Ascending aorta (tissue), 2 donors: ENCODE measurements around the gene SFXN2. TPM values are rescaled to one million over a fixed set of nuclear protein-coding genes. Genes with fewer than 3 reads are reported as not detected.
"Not testable (repeated sequence)": the region's sequence is repeated elsewhere in the genome, so short reads cannot be mapped to it uniquely, and the experiment has no call there.

Experiments
- DNase-seq, 2 donors: peaks; one replicate each; pipeline ENCODE4 v3.0.0-alpha.2; 2019; ENCODE audit warnings: low spot score in 2 of 2
- H3K27ac ChIP-seq, 2 donors: fragments of 200-600 bp; sonication (generic); one replicate each; pipeline ENCODE4 v1.5.1; 2016 to 2017; ENCODE audit warnings: mild to moderate bottlenecking in 1 of 2
- H3K27me3 ChIP-seq: fragments of 200-600 bp; sonication (generic); one replicate; pipeline ENCODE4 v1.5.1; 2017
- H3K36me3 ChIP-seq, 2 donors: fragments of 200-600 bp; sonication (generic); one replicate each; pipeline ENCODE4 v1.5.1; 2016
- H3K4me1 ChIP-seq, 2 donors: fragments of 200-600 bp; sonication (generic); one replicate each; pipeline ENCODE4 v1.5.1; 2016 to 2017; ENCODE audit warnings: mild to moderate bottlenecking in 1 of 2
- H3K4me3 ChIP-seq, 2 donors: fragments of 200-600 bp; sonication (generic); one replicate each; pipeline ENCODE4 v1.5.1; 2016 to 2017; ENCODE audit warnings: mild to moderate bottlenecking in 1 of 2
- H3K9me3 ChIP-seq, 2 donors: fragments of 200-600 bp; sonication (generic); one replicate each; pipeline ENCODE4 v1.5.1; 2016
- intact Hi-C: fragments of 100-400 bp; cut with DNase I; formaldehyde crosslinking; loops from one replicate; pipeline ENCODE4 v1.15.1; 2023
- total RNA-seq: library from RNA; depleted of rRNA; stranded (reverse); fragments of >200 nt; gene quantifications from one replicate; pipeline ENCODE4 v1.1.0, GENCODE V29; 2016
- TF ChIP-seq, protein P1 (sequence below), 3 experiments: fragments of 200-600 bp in 2 of 3; fragments of 450-650 bp in 1 of 3; sonication (generic) in 2 of 3; IDR thresholded peaks; one replicate each; pipeline ENCODE4 v1.5.1; 2016 to 2019; ENCODE audit warnings: antibody characterized with exemption in 3 of 3, mild to moderate bottlenecking in 1 of 3, moderate library complexity in 1 of 3

SFXN2 gene
- total RNA-seq, 1 donor from 2014 or later: 2.1 TPM

DNA sequence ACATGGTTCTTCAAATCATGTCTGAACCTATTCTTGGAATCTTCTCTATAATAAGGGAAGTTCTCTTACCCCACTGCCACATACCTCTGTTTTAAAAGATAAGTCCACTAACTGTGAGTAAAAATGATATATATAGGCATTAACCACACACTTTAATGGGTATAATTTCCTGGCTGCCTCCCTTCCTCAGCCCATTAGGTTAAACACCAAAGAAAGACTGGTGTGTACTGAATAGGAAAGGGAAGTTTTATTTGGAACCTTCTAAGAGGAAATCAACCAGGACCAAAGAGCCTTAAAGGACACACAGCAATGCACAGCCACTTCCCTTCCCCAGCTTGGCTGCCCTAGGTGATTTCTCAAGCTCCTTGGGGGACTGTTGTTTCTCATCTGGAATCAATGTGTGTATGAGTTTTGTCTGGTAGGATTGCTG is 24.3 kb downstream of the SFXN2 start:
- intact Hi-C loops: no loop called here
- peaks cover 5 to 16% of the 10 kb centered on the region in 2 donors for H3K4me1 ChIP-seq
- H3K4me3 ChIP-seq: no peak overlapping the region
- peak overlapping the region; percentile 3 to 76 for H3K27ac ChIP-seq
- H3K27me3 ChIP-seq: no peaks in the 10 kb centered on the region
- no peaks in the 10 kb centered on the region for H3K9me3 ChIP-seq
- TF ChIP-seq, protein P1, sequence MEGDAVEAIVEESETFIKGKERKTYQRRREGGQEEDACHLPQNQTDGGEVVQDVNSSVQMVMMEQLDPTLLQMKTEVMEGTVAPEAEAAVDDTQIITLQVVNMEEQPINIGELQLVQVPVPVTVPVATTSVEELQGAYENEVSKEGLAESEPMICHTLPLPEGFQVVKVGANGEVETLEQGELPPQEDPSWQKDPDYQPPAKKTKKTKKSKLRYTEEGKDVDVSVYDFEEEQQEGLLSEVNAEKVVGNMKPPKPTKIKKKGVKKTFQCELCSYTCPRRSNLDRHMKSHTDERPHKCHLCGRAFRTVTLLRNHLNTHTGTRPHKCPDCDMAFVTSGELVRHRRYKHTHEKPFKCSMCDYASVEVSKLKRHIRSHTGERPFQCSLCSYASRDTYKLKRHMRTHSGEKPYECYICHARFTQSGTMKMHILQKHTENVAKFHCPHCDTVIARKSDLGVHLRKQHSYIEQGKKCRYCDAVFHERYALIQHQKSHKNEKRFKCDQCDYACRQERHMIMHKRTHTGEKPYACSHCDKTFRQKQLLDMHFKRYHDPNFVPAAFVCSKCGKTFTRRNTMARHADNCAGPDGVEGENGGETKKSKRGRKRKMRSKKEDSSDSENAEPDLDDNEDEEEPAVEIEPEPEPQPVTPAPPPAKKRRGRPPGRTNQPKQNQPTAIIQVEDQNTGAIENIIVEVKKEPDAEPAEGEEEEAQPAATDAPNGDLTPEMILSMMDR (IDR thresholded peaks at IDR 0.05): no peak
- H3K36me3 ChIP-seq: no peaks in the 10 kb centered on the region
- no peak for DNase-seq

DNA sequence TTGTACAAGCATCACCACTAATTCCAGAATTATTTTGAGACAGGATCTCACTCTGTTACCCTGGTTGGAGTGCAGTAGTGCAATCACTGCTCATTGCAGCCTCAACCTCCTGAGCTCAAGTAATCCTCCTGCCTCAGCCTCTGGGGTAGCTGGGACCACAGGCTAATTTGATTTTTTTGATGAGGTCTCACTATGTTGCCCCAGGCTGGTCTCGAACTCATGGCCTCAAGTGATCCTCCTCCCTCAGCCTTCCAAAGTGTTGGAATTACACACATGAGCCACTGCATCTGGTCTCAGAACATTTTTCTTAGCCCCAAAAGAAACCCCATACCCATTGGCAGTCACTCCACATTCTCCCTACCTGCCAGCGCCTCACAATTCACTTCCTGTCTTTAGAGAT is 25.8 kb downstream of the SFXN2 start:
- no peaks in the 10 kb centered on the region for H3K9me3 ChIP-seq
- H3K4me3 ChIP-seq: no peak overlapping the region
- DNase-seq: no peak
- H3K27me3 ChIP-seq: no peaks in the 10 kb centered on the region
- peak overlapping the region; percentile 76 for H3K27ac ChIP-seq
- H3K36me3 ChIP-seq: no peaks in the 10 kb centered on the region
- intact Hi-C loops: no loop called here
- TF ChIP-seq, protein P1 (IDR thresholded peaks at IDR 0.05): no peak
- peaks cover 5 to 16% of the 10 kb centered on the region in 2 donors for H3K4me1 ChIP-seq

DNA sequence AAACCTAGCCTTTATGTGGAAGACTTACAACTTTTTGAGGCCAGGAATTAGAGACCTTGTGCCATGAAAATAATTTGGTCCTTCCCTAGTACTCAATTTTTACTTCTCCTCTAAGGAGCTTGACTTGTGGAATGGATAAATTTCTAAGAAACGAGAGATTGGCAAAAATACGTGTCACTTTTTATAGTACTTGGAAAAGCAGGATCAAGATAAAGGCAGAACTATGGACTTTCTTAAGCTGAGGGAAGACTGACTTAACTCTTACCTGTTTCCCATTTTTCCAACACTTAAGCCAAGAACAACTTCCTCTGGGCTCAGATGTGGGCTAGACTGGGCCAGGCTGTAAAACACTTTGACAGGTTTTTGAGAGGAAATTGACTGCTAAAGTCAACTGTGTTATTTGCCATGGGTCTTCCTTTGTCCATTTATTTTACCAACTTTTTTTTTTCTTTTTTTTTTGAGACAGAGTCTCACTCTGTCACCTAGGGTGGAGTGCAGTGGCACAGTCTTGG is 27.3 kb downstream of the SFXN2 start:
- DNase-seq: no peak
- intact Hi-C loops: loop anchor here (2.0 kb wide), 2 partner anchors 35 to 75 kb away; no protein-coding TSS in a partner anchor
- Histone ChIP-seq H3K36me3 (no peaks in the 10 kb centered on the region), H3K9me3 (no peaks in the 10 kb centered on the region), H3K27ac (peak overlapping the region; percentile 76), H3K4me3 (no peak overlapping the region), H3K27me3 (no peaks in the 10 kb centered on the region), H3K4me1 (peaks cover 8 to 19% of the 10 kb centered on the region in 2 donors)
- TF ChIP-seq, protein P1 (IDR thresholded peaks at IDR 0.05): no peak

DNA sequence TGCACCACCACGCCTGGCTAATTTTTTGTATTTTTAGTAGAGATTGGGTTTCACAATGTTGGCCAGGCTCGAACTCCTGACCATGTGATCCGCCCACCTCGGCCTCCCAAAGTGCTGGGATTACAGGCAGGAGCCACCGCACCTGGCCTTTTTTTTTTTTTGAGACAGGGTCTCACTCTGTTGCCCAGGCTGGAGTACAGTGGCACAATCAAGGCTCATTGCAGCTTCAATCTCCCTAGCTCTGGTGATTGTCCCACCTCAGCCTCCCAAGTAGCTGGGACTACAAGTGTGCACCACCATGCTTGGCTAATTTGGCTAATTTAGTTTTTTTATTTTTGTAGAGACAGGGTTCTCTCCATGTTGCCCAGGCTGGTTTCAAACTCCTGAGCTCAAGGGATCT is 27.9 kb downstream of the SFXN2 start:
- Histone ChIP-seq H3K27ac (peak overlapping the region; percentile 76), H3K4me1 (peaks cover 8 to 21% of the 10 kb centered on the region in 2 donors)
- not testable (repeated sequence) for H3K36me3 ChIP-seq, H3K9me3 ChIP-seq, H3K4me3 ChIP-seq, DNase-seq, H3K27me3 ChIP-seq
- intact Hi-C loops: loop anchor here (2.0 kb wide), 2 partner anchors 34 to 74 kb away; no protein-coding TSS in a partner anchor

DNA sequence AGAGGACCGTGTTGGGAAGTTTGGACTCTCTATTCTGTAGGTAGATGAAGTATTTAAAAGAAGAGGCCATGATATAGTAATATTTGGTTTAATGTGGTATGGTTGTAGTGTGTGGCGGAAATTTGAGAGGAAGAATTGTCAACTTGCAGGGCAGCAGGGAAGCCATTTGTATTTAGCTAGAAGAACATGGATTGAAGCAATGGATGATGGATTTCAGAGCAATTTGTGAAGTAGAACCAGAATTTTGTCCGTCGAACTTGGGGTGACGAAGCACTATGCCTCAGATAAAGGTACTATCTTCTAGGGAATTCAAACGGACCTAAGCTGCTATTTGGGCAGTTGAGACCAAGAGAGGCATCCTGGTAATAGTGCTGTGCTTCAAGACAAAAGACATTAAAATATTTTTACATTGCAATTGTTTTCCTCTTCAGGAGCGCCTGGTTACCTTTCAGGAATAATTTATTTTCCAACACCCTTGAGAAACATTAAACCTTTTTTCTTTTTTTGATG is 28.7 kb downstream of the SFXN2 start:
- TF ChIP-seq, protein P1 (IDR thresholded peaks at IDR 0.05): no peak
- H3K4me1 ChIP-seq: peaks cover 8 to 21% of the 10 kb centered on the region in 2 donors
- no peaks in the 10 kb centered on the region for H3K9me3 ChIP-seq
- no peaks in the 10 kb centered on the region for H3K27me3 ChIP-seq
- peak overlapping the region; percentile 26 to 76 for H3K27ac ChIP-seq
- intact Hi-C loops: loop anchor here (2.0 kb wide), 2 partner anchors 34 to 74 kb away; no protein-coding TSS in a partner anchor
- H3K4me3 ChIP-seq: peak overlapping the region; percentile 24 to 39
- DNase-seq: no peak
- no peaks in the 10 kb centered on the region for H3K36me3 ChIP-seq

DNA sequence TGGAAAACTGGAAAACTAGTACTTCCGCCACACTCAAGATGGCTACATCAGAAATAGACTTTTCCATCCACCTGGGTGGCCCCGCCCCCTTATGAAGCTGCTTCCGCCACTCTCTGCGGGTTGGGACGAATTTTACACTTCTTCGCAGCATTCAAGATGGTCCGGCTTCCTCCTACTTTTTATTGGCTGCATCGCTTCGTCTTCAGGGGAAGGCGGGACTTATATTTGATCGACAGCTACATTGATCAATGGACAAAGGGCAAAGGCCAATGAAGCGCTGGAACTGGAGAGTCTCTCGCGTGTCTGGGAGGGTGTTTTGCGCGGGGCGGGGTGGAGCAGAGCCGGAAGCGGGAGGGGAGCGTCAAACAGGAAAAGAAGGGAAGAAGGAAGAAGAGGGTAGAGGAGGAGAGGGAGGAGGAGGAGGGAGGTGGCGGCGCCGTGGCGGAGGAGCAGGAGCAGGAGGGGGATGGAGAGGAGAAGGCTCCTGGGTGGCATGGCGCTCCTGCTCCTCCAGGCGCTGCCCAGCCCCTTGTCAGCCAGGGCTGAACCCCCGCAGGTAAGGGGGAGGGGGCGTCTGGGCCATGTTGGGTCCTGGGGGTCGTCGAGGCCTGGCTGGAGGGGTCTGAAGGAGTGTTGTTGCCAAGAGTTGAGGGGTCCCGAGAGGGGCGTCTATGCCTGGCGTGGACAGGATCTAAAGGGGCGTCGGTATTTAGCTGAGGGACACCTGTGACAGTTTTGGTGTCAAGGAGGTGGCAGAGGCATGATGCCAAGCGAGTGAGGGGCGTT is 29.3 kb downstream of the SFXN2 start, which contains the start of gene WBP1L:
Gene WBP1L (plus strand): TSS at position 361 of the 786 bp plus-strand sequence. CDS start 106 bp downstream, at position 467.
- intact Hi-C loops: loop anchor here (2.0 kb wide), 2 partner anchors 33 to 73 kb away; no protein-coding TSS in a partner anchor

More for the DNA sequence above, 29.3 kb downstream of the SFXN2 start, which contains the start of gene WBP1L:
- Histone ChIP-seq H3K27me3 (no peaks in the 10 kb centered on the region), H3K36me3 (no peaks in the 10 kb centered on the region), H3K27ac (peak within 1 kb of the TSS; percentile 97 to 99), H3K9me3 (no peaks in the 10 kb centered on the region), H3K4me3 (peak within 1 kb of the TSS; percentile 85 to 98), H3K4me1 (peaks cover 8 to 25% of the 10 kb centered on the region in 2 donors)
- TF ChIP-seq, protein P1 (IDR thresholded peaks at IDR 0.05): no peak
- DNase-seq: peak; percentile 95 to 99
